Tibial artery (tissue), 4 donors: Measurements from ENCODE around the gene NAT8L.

ENCODE experiments used
- DNase-seq, 2 donors: peaks; one replicate each; pipeline ENCODE4 v3.0.0-alpha.2; 2019
- H3K27ac ChIP-seq, 2 donors: fragments of 200-600 bp; sonication (generic) in 1 of 2; 1 replicate in 1 of 2; 2 replicates in 1 of 2; pipeline ENCODE4 v1.5.1; 2018 to 2019; ENCODE audit warnings: mild to moderate bottlenecking in 1 of 2
- H3K27me3 ChIP-seq, 2 donors: fragments of 200-600 bp; sonication (generic) in 1 of 2; one replicate each; pipeline versions ENCODE4 v1.5.1 to v1.6.0; 2016 to 2019
- H3K36me3 ChIP-seq, 3 donors: fragments of 200-600 bp; sonication (generic) in 2 of 3; one replicate each; pipeline ENCODE4 v1.5.1; 2016 to 2019; ENCODE audit warnings: mild to moderate bottlenecking in 2 of 3
- H3K4me1 ChIP-seq, 4 donors: fragments of 200-600 bp; sonication (generic) in 2 of 4; 1 replicate in 3 of 4; 2 replicates in 1 of 4; pipeline ENCODE4 v1.5.1; 2016 to 2019
- H3K4me3 ChIP-seq, 2 donors: fragments of 200-600 bp; sonication (generic) in 1 of 2; 1 replicate in 1 of 2; 2 replicates in 1 of 2; pipeline ENCODE4 v1.5.1; 2018 to 2019; ENCODE audit warnings: mild to moderate bottlenecking in 2 of 2
- H3K9me3 ChIP-seq, 3 donors: fragments of 200-600 bp; sonication (generic) in 1 of 3; one replicate each; pipeline ENCODE4 v1.5.1; 2016 to 2019
- CTCF ChIP-seq, 2 experiments: fragments of 200-600 bp in 1 of 2; fragments of 450-650 bp in 1 of 2; IDR thresholded peaks; one replicate each; pipeline ENCODE4 v1.5.1; 2017 to 2019; ENCODE audit warnings: antibody characterized with exemption in 2 of 2, mild to moderate bottlenecking in 1 of 2, moderate library complexity in 1 of 2
- intact Hi-C: fragments of 100-400 bp; cut with DNase I; formaldehyde crosslinking; loops from one replicate; pipeline ENCODE4 v1.15.0; 2023; ENCODE audit warnings: low total_unique reads

NAT8L gene

DNA sequence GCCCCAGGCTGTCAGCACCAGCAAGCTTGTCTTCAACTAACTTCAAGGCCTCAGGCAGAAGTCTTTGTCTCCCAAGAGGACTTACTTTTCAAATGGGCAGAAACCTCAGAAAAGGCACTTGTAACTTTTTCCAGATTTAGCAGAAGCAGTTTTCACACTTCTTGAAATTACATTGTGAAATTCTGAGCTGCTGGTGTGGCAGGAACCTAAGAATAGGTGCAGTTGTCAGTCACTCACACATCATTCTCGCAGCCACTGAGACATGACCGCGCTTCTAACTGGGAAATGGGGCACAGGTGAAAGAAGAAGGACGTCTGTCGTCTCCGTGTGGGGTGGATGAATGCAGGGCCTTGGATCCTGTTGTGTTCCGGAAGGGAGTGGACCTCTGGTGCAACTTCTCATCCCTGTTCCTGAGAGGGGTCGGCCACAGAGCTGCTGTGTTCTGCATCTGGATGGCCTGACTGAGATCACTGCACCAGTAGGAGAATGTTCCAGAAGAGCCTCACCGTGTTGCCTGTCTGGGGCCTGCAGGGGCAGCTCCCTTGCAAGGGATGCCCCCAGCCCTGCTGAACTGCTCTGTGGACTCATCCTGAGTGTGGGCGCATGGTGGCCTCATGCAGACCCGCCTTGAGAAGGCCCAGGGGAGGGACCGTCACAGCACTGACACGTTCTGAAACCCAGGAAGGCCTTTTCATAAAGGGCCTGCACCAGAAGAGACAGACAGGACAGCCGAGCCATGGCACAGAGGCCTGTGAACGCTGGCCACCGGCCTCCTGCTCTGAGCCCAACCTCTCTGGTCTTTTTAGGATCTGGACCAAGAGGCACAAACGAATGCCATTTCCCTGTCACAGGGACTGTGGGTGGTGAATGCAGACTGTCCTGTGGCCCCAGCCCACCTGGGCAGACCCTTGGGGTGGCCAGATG is 18.7 kb downstream of the NAT8L start:
- intact Hi-C loops, result no loop called here
- peak in 1 of 2 donors; percentile 57 for DNase-seq
- Histone ChIP-seq H3K4me3 (no peak overlapping the region), H3K27me3 (no peaks in the 10 kb centered on the region), H3K36me3 (no peaks in the 10 kb centered on the region), H3K4me1 (no peaks in the 10 kb centered on the region), H3K9me3 (no peaks in the 10 kb centered on the region), H3K27ac (no peak overlapping the region)
- TF ChIP-seq CTCF (IDR thresholded peaks at IDR 0.05), result no peak

DNA sequence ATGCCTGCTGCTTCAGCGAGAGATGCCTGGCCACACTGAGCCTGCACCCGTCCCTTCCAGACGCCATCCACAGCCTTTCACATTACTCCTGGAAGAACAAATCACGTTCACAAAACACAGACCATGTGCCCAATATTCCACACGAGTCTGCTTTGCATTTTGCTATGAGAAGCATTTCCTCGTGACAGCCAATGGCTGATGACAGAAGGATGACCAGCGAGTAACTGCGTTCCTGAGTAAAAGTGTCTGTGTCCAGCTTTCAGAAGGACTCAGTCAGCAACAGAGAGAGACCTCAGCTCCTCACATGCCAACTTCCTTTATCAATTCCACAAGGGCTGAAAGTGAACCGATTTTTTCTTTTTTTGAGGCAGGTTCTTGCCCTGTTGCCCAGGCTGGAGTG is 19.5 kb downstream of the NAT8L start:
- TF ChIP-seq CTCF (IDR thresholded peaks at IDR 0.05), result no peak
- Histone ChIP-seq H3K4me3 (no peak overlapping the region), H3K36me3 (no peaks in the 10 kb centered on the region), H3K4me1 (no peaks in the 10 kb centered on the region), H3K27me3 (no peaks in the 10 kb centered on the region), H3K9me3 (no peaks in the 10 kb centered on the region), H3K27ac (no peak overlapping the region)
- peak in 1 of 2 donors; percentile 25 for DNase-seq
- intact Hi-C loops, result no loop called here

DNA sequence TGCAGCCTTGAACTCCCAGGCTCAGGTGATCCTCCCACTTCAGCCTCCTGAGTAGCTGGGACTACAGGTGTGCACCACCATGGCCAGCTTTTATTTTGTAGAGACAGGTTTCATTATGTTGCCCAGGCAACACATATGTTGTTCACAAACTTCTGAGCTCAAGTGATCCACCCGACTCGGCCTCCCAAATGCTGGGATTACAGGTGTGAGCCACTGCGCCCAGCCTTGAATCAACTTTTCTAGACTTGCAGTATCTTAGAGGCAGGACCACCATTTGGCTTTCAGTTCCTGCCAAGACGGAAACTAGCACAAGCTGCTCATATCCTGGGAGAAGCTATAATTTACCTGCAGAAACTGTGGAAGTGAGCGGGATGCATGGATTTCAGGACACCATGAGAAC is 19.9 kb downstream of the NAT8L start:
- intact Hi-C loops, result no loop called here
- peak in 1 of 2 donors; percentile 56 for DNase-seq

DNA sequence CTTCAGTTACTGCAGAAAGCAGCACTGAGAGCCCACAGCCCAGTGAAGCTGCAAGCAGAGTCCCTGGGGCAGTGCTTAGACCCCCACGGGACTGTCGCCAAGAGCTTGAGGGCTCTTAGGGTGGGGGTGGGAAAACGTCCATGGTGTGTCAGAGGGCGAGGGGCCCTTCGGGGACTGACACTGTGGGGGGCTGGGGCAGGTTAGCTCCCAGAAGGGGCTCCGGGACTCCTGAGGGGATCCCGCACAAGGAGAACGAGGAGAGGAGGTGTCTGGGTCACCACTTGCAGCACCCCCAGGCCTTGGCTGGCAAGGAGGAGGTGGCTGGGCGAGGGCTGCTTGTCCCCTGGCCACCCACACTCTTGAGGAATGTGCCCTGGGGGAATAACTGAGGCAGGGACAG is 20.8 kb downstream of the NAT8L start:
- Histone ChIP-seq H3K4me3 (no peak overlapping the region), H3K4me1 (no peaks in the 10 kb centered on the region), H3K27me3 (no peaks in the 10 kb centered on the region), H3K36me3 (no peaks in the 10 kb centered on the region), H3K9me3 (no peaks in the 10 kb centered on the region), H3K27ac (no peak overlapping the region)
- DNase-seq, result peak in 1 of 2 donors; percentile 43
- intact Hi-C loops, result no loop called here
- TF ChIP-seq CTCF (IDR thresholded peaks at IDR 0.05), result no peak

More for the DNA sequence above, 19.9 kb downstream of the NAT8L start:
- no peak overlapping the region for H3K27ac ChIP-seq
- TF ChIP-seq CTCF (IDR thresholded peaks at IDR 0.05), result no peak
- H3K4me1 ChIP-seq, result no peaks in the 10 kb centered on the region
- H3K27me3 ChIP-seq, result no peaks in the 10 kb centered on the region
- no peaks in the 10 kb centered on the region for H3K36me3 ChIP-seq
- H3K4me3 ChIP-seq, result no peak overlapping the region
- H3K9me3 ChIP-seq, result no peaks in the 10 kb centered on the region

GRCh38 chr4:2080429-2081300 is 21.5 kb downstream of the NAT8L start:
- Histone ChIP-seq H3K9me3 (no peaks in the 10 kb centered on the region), H3K4me3 (no peak overlapping the region), H3K27me3 (no peaks in the 10 kb centered on the region), H3K4me1 (no peaks in the 10 kb centered on the region), H3K36me3 (no peaks in the 10 kb centered on the region), H3K27ac (no peak overlapping the region)
- DNase-seq, result peak in 1 of 2 donors; percentile 62
- TF ChIP-seq CTCF (IDR thresholded peaks at IDR 0.05), result no peak
- intact Hi-C loops, result no loop called here
